GM12864 (cell line): ENCODE data around the gene PTPN7.
"Not testable (repeated sequence)": the region's sequence is repeated elsewhere in the genome, so short reads cannot be mapped to it uniquely, and the experiment has no call there.

Experiments
- DNase-seq: peaks from one replicate; pipeline ENCODE4 v3.0.0-alpha.2; 2011; ENCODE audit warnings: low read depth
- H3K4me3 ChIP-seq: 2 replicates; pipeline ENCODE4 v1.5.1; 2011; ENCODE audit warnings: mild to moderate bottlenecking, low read depth, low read length, control low read depth
- TF ChIP-seq, protein P1 (sequence below): IDR thresholded peaks from 2 replicates; pipeline ENCODE4 v1.5.1; 2011; ENCODE audit warnings: low read depth, mild to moderate bottlenecking, moderate library complexity, low read length, control low read depth, inconsistent platforms; ENCODE audit errors: missing control alignments

The PTPN7 gene

GRCh38 chr1:202198366-202198724, 37.9 kb upstream of the PTPN7 start:
- DNase-seq = no peak
- no peak overlapping the region for H3K4me3 ChIP-seq
- TF ChIP-seq, protein P1, sequence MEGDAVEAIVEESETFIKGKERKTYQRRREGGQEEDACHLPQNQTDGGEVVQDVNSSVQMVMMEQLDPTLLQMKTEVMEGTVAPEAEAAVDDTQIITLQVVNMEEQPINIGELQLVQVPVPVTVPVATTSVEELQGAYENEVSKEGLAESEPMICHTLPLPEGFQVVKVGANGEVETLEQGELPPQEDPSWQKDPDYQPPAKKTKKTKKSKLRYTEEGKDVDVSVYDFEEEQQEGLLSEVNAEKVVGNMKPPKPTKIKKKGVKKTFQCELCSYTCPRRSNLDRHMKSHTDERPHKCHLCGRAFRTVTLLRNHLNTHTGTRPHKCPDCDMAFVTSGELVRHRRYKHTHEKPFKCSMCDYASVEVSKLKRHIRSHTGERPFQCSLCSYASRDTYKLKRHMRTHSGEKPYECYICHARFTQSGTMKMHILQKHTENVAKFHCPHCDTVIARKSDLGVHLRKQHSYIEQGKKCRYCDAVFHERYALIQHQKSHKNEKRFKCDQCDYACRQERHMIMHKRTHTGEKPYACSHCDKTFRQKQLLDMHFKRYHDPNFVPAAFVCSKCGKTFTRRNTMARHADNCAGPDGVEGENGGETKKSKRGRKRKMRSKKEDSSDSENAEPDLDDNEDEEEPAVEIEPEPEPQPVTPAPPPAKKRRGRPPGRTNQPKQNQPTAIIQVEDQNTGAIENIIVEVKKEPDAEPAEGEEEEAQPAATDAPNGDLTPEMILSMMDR = no peak

GRCh38 chr1:202197653-202198365, 37.4 kb upstream of the PTPN7 start:
- H3K4me3 ChIP-seq = no peak overlapping the region
- TF ChIP-seq, protein P1 = no peak
- no peak for DNase-seq

GRCh38 chr1:202194328-202194648, 33.9 kb upstream of the PTPN7 start:
- H3K4me3 ChIP-seq = no peak overlapping the region
- no peak for DNase-seq
- TF ChIP-seq, protein P1 = no peak

DNA sequence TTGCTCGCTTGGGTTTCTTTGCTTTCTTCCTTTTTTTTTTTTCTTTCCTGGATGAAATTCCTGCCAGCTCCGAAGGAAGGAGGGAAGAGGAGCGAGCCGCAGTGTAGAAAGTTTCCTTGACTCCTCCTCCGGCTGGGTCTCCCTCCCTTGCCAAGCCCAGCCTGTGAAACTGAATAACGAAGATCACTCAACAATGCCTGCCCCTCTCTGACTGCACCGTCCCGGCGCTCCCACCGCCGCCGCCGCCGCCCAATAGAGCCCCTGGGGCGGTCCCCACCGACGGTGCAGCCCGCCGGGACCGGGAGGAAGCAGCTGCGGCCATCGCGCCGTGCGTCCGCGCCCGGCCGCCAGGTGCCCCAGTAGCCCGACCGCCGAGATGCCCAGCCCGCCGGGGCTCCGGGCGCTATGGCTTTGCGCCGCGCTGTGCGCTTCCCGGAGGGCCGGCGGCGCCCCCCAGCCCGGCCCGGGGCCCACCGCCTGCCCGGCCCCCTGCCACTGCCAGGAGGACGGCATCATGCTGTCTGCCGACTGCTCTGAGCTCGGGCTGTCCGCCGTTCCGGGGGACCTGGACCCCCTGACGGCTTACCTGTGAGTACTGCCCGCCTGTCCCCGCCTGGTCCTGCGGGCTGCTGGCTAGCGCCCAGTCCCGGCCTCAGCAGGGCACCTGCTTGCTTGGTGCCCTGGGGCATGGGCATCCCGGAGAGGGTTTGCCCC, 33.4 kb upstream of the PTPN7 start, which contains the start of gene LGR6:
Gene LGR6, plus strand, starts transcription at position 186 of the 714 bp plus-strand sequence. Its CDS starts 191 bp downstream, at position 377.
- TF ChIP-seq, protein P1 = no peak
- no peak within 1 kb of the TSS for H3K4me3 ChIP-seq
- no peak for DNase-seq

- DNase-seq = no peak
- TF ChIP-seq, protein P1 = peak; percentile 90
- no peak overlapping the region for H3K4me3 ChIP-seq
These were observed 32.6 kb upstream of the PTPN7 start for GRCh38 chr1:202192770-202193613.

GRCh38 chr1:202191391-202191790, 31.0 kb upstream of the PTPN7 start:
- H3K4me3 ChIP-seq, DNase-seq: not testable (repeated sequence)
